GM10266 (cell line): ENCODE measurements around the gene PALD1.

Experiments used
- DNase-seq: peaks from one replicate; pipeline ENCODE4 v3.0.0; 2012; ENCODE audit errors: extremely low spot score
- TF ChIP-seq, protein P1 (sequence below): IDR thresholded peaks from 2 replicates; pipeline ENCODE4 v1.5.1; 2012; ENCODE audit warnings: mild to moderate bottlenecking, low read depth; ENCODE audit not compliant: control insufficient read depth, insufficient read depth; ENCODE audit errors: missing control alignments

The PALD1 gene

DNA sequence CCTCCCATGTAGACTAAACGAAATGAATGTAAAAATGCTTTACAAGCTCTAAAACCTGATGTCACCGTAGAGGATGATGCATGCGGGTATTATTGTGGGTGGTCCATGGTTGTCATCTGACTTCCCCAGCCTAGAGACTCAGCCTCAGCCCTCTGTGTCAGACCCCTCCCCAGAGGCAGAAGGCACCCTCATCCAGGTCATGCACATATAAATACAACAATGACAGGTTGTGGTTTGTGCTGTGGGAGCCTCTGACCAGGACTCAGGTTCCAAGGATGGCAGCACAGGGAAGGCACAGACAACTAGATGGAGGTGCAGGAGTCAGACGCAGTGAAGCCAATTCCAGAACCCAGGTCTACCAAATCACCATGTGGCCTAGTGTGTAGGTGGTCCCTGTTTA, 33.8 kb upstream of the PALD1 start:
- TF ChIP-seq, protein P1, sequence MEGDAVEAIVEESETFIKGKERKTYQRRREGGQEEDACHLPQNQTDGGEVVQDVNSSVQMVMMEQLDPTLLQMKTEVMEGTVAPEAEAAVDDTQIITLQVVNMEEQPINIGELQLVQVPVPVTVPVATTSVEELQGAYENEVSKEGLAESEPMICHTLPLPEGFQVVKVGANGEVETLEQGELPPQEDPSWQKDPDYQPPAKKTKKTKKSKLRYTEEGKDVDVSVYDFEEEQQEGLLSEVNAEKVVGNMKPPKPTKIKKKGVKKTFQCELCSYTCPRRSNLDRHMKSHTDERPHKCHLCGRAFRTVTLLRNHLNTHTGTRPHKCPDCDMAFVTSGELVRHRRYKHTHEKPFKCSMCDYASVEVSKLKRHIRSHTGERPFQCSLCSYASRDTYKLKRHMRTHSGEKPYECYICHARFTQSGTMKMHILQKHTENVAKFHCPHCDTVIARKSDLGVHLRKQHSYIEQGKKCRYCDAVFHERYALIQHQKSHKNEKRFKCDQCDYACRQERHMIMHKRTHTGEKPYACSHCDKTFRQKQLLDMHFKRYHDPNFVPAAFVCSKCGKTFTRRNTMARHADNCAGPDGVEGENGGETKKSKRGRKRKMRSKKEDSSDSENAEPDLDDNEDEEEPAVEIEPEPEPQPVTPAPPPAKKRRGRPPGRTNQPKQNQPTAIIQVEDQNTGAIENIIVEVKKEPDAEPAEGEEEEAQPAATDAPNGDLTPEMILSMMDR, result no peak
- DNase-seq, result peak; percentile 7

DNA sequence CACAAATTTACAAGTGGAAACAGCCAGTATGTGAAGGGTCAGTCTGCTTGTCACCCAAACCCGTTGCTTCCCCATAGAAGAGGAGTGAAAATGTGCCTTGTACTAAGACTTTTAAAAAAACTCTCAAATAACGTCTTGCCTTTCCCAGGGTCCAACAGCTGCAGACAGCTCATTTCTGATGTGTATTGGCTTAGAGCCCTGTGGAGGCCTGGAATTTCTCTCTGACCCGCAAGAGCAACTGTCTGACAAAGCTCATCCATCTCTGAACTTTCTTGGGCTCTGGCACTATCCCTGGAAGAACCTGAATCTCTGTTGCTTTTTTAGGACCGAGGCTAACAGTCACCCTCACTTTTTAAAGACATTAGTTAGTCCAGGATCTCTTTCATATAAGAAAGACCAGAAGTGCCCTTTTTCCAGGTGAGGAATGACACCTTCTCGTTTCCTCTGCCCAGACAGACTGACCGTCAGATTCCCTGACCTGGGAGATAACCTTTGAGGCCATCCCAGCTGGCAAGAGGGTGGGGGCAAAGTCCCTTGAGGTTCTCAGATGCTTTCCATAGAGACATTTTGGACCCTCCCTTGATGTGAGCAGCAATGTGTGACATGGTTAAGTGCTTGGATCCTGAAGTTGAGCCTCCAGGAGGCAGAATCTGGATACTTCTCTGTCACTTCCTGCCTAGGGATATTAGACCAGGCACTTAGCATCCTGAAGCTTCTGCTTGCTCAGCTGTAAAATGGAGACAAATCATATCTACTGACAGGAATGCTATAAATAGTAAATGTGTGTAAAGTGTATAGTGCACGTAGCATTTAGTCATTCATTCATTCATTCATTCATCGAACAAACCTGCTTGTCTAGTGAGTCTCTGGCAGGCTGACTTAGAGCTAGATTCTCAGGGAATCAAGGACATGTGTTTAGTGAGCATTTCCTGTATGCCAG, 32.6 kb upstream of the PALD1 start:
- peak; percentile 5 for DNase-seq
- TF ChIP-seq, protein P1, result no peak

- no peak for DNase-seq
- TF ChIP-seq, protein P1, result no peak
These were observed 30.3 kb upstream of the PALD1 start for GRCh38 chr10:70448236-70448635.

- TF ChIP-seq, protein P1, result no peak
- no peak for DNase-seq
These were observed 23.3 kb upstream of the PALD1 start for GRCh38 chr10:70455213-70455630.

GRCh38 chr10:70456164-70456563, 22.4 kb upstream of the PALD1 start:
- TF ChIP-seq, protein P1, result no peak

DNA sequence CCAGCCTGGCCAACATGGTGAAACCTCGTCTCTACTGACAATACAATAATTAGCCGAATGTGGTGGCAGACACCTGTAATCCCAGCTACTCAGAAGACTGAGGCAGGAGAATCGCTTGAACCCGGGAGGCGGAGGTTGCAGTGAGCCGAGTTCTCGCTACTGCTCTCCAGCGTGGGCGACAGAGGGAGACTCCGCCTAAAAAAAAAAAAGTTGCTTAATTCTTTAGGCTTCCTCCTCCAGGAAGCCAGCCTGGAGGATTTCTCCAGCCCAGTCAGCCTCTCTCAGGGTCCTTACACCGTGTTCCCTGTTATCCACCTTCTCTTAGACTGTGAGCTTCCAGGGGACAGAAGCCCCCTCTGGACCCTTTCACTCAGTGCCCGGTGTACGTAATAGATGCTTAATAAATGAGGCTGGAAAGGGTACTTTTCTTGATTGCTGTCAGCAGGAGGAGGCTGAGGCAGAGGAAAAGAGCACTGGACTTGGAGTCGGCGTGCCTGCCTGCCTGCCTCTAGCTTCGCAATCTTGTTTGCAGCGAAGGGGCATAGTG, 20.7 kb upstream of the PALD1 start:
- TF ChIP-seq, protein P1, result no peak
- no peak for DNase-seq

More at GRCh38 chr10:70456164-70456563, 22.4 kb upstream of the PALD1 start:
- no peak for DNase-seq
